OCI-LY3 (cell line): ENCODE data around the gene FMNL2.

ENCODE experiments used
- EZH2phosphoT487 ChIP-seq: fragments of 200-600 bp; shearing (Covaris generic); IDR thresholded peaks from 2 replicates; pipeline ENCODE4 v1.6.1; 2018; ENCODE audit warnings: antibody characterized with exemption, mixed run types, low read depth
- TF ChIP-seq, protein P1 (sequence below): fragments of 200-600, 300-600 bp; sonication (generic); IDR thresholded peaks from 2 replicates; pipeline ENCODE4 v1.5.1; 2014; ENCODE audit warnings: antibody characterized with exemption, low read length, low read depth

DNA sequence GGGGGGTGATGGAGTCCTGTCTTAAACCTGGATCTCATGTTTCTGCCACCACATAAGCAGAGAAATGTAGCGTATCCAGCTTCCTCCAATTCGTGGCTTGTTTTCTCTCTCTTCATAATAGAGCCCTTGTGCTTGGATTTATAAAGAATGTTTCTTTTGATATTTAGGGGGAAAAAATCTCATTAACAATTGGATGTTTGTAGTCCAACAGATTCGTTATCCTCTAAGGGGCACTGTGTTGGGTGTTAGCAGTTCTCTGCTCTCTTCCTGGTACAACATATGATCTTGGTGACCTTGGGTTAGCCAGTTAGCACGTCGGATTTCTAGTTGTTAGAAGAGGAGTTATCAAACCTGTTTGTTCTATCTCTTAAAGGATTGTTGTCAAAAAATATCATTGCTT lies 127.8 kb downstream of the FMNL2 start:
- TF ChIP-seq, protein P1, sequence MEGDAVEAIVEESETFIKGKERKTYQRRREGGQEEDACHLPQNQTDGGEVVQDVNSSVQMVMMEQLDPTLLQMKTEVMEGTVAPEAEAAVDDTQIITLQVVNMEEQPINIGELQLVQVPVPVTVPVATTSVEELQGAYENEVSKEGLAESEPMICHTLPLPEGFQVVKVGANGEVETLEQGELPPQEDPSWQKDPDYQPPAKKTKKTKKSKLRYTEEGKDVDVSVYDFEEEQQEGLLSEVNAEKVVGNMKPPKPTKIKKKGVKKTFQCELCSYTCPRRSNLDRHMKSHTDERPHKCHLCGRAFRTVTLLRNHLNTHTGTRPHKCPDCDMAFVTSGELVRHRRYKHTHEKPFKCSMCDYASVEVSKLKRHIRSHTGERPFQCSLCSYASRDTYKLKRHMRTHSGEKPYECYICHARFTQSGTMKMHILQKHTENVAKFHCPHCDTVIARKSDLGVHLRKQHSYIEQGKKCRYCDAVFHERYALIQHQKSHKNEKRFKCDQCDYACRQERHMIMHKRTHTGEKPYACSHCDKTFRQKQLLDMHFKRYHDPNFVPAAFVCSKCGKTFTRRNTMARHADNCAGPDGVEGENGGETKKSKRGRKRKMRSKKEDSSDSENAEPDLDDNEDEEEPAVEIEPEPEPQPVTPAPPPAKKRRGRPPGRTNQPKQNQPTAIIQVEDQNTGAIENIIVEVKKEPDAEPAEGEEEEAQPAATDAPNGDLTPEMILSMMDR, result no peak
- TF ChIP-seq EZH2phosphoT487, result no peak
